IMR-90 (cell line): ENCODE measurements around the gene ARHGAP10. TPM values are rescaled to one million over a fixed set of nuclear protein-coding genes. Genes with fewer than 3 reads are reported as not detected.

Source experiments
- ATAC-seq: fragments of 200-7000 bp; cut with Tn5 transposase; 2 replicates; pipeline ENCODE4 v1.9.1; 2020; ENCODE audit warnings: low read depth, mild to moderate bottlenecking, moderate library complexity
- BruUV-seq: library from RNA; stranded (reverse); fragments of 400-500 nt; replicated peaks from 2 replicates; lab custom pipeline; 2021; lab: Mats Ljungman, UMichigan
- CTCF ChIA-PET: fragments of 300-600 bp; formaldehyde crosslinking; extraction: SDS; loops from one replicate; lab custom pipeline; 2021; ENCODE audit warnings: antibody characterized with exemption; lab: Yijun Ruan, JAX
- POLR2A ChIA-PET: fragments of 300-600 bp; sonication (Branson Sonifier 250); formaldehyde crosslinking; loops from one replicate; lab custom pipeline; 2022; ENCODE audit warnings: antibody characterized with exemption; ENCODE audit not compliant: unreplicated experiment; lab: Charles Lee
- DNase-seq: peaks from one replicate; pipeline ENCODE4 v3.0.0; 2013
- H2AFZ ChIP-seq: replicated peaks from 2 replicates; pipeline ENCODE3; 2013; ENCODE audit warnings: low read length, mild to moderate bottlenecking; ENCODE audit not compliant: poor library complexity
- H2AK5ac ChIP-seq: 2 replicates; pipeline ENCODE4 v1.6.1; 2013; ENCODE audit warnings: low read depth, low read length, inconsistent platforms
- H2AK9ac ChIP-seq: replicated peaks from 2 replicates; pipeline ENCODE3; 2013; ENCODE audit warnings: mild to moderate bottlenecking, low read depth, low read length, moderate library complexity; ENCODE audit not compliant: poor library complexity
- H2BK120ac ChIP-seq: 2 replicates; pipeline ENCODE4 v1.6.1; 2013; ENCODE audit warnings: low read depth, low read length, inconsistent platforms
- H2BK15ac ChIP-seq: 3 replicates; pipeline ENCODE4 v1.6.1; 2013; ENCODE audit warnings: low read depth, low read length, inconsistent platforms
- H2BK20ac ChIP-seq: 2 replicates; pipeline ENCODE4 v1.6.1; 2013; ENCODE audit warnings: low read depth, mild to moderate bottlenecking, inconsistent platforms, low read length, moderate library complexity
- H2BK5ac ChIP-seq: 2 replicates; pipeline ENCODE4 v1.6.1; 2013; ENCODE audit warnings: mild to moderate bottlenecking, low read depth, low read length, inconsistent platforms; ENCODE audit not compliant: poor library complexity, severe bottlenecking
- H3K14ac ChIP-seq: replicated peaks from 2 replicates; pipeline ENCODE4 v1.6.1; 2013; ENCODE audit warnings: low read depth, low read length, inconsistent platforms
- H3K18ac ChIP-seq: 2 replicates; pipeline ENCODE4 v1.6.1; 2013; ENCODE audit warnings: low read depth, low read length, control low read depth
- H3K23ac ChIP-seq: 2 replicates; pipeline ENCODE4 v1.6.1; 2013; ENCODE audit warnings: low read depth, low read length, inconsistent platforms
- H3K27ac ChIP-seq: 2 replicates; pipeline ENCODE4 v1.5.1; 2013; ENCODE audit warnings: mild to moderate bottlenecking, control low read depth, low read length; ENCODE audit not compliant: insufficient read depth
- H3K27me3 ChIP-seq: 2 replicates; pipeline ENCODE4 v1.6.1; 2013; ENCODE audit warnings: low read length; ENCODE audit not compliant: control insufficient read depth, insufficient read depth
- H3K36me3 ChIP-seq: 2 replicates; pipeline ENCODE4 v1.6.1; 2013; ENCODE audit warnings: low read length, mixed read lengths; ENCODE audit not compliant: control insufficient read depth, insufficient read depth
- H3K4ac ChIP-seq: 2 replicates; pipeline ENCODE4 v1.6.1; 2013; ENCODE audit warnings: low read depth, low read length, inconsistent platforms
- H3K4me1 ChIP-seq: 2 replicates; pipeline ENCODE4 v1.6.1; 2013; ENCODE audit warnings: low read length, mixed read lengths; ENCODE audit not compliant: control insufficient read depth, insufficient read depth
- H3K4me2 ChIP-seq: 2 replicates; pipeline ENCODE4 v1.6.1; 2013; ENCODE audit warnings: low read depth, mild to moderate bottlenecking, control low read depth, low read length, moderate library complexity
- H3K4me3 ChIP-seq: 2 replicates; pipeline ENCODE4 v1.5.1; 2013; ENCODE audit warnings: low read depth, mild to moderate bottlenecking, control low read depth, low read length, moderate library complexity; ENCODE audit not compliant: insufficient read depth
- H3K56ac ChIP-seq: 2 replicates; pipeline ENCODE4 v1.6.1; 2013; ENCODE audit warnings: low read length, inconsistent platforms; ENCODE audit not compliant: insufficient read depth; ENCODE audit errors: extremely low read depth
- H3K79me1 ChIP-seq, 2 experiments: 2 replicates each; pipeline ENCODE4 v1.6.1; 2013; ENCODE audit warnings: low read length in 2 of 2, inconsistent platforms in 1 of 2, low read depth in 1 of 2
- H3K9ac ChIP-seq: 2 replicates; pipeline ENCODE4 v1.6.1; 2013; ENCODE audit warnings: low read depth, low read length, control low read depth
- H3K9me1 ChIP-seq: 2 replicates; pipeline ENCODE4 v1.6.1; 2013; ENCODE audit warnings: low read length, inconsistent platforms; ENCODE audit not compliant: insufficient read depth
- H3K9me3 ChIP-seq: 2 replicates; pipeline ENCODE4 v1.6.1; 2013; ENCODE audit warnings: low read length; ENCODE audit not compliant: control insufficient read depth, insufficient read depth
- H4K20me1 ChIP-seq: 2 replicates; pipeline ENCODE4 v1.6.1; 2013; ENCODE audit warnings: low read length, inconsistent platforms; ENCODE audit not compliant: insufficient read depth
- H4K5ac ChIP-seq: 2 replicates; pipeline ENCODE4 v1.6.1; 2013; ENCODE audit warnings: mild to moderate bottlenecking, low read depth, low read length, control low read depth
- H4K8ac ChIP-seq, 2 experiments: 2 replicates each; pipeline ENCODE4 v1.6.1; 2013; ENCODE audit warnings: low read depth in 2 of 2, low read length in 2 of 2, control low read depth in 1 of 2, inconsistent platforms in 1 of 2
- H4K91ac ChIP-seq: 2 replicates; pipeline ENCODE4 v1.6.1; 2013; ENCODE audit warnings: low read depth, low read length, inconsistent platforms; ENCODE audit not compliant: insufficient read depth
- BHLHE40 ChIP-seq: fragments of 150-350 bp; IDR thresholded peaks from 2 replicates; pipeline ENCODE4 v1.6.1; 2016; ENCODE audit warnings: mild to moderate bottlenecking, low read depth, low read length
- CEBPB ChIP-seq: IDR thresholded peaks from 2 replicates; pipeline ENCODE4 v1.6.1; 2012; ENCODE audit warnings: low read depth, low read length, improper control_type of control experiment
- CHD1 ChIP-seq: IDR thresholded peaks from 2 replicates; pipeline ENCODE4 v1.6.1; 2012; ENCODE audit warnings: low read depth, low read length, improper control_type of control experiment
- ELK1 ChIP-seq: fragments of 150-350 bp; IDR thresholded peaks from 2 replicates; pipeline ENCODE4 v1.6.1; 2016; ENCODE audit warnings: low read depth, mild to moderate bottlenecking, low read length, moderate library complexity, borderline replicate concordance
- FOS ChIP-seq: fragments of 150-350 bp; IDR thresholded peaks from 2 replicates; pipeline ENCODE4 v1.6.1; 2016; ENCODE audit warnings: low read depth, low read length
- MAFK ChIP-seq: IDR thresholded peaks from 2 replicates; pipeline ENCODE4 v1.6.1; 2012; ENCODE audit warnings: low read depth, low read length, improper control_type of control experiment
- MAZ ChIP-seq: IDR thresholded peaks from 2 replicates; pipeline ENCODE4 v1.6.1; 2012; ENCODE audit warnings: low read depth, mild to moderate bottlenecking, low read length, improper control_type of control experiment, moderate library complexity, borderline replicate concordance
- MXI1 ChIP-seq: IDR thresholded peaks from 2 replicates; pipeline ENCODE4 v1.6.1; 2012; ENCODE audit warnings: low read depth, mild to moderate bottlenecking, low read length, moderate library complexity, borderline replicate concordance
- RAD21 ChIP-seq: IDR thresholded peaks from 2 replicates; pipeline ENCODE4 v1.6.1; 2012; ENCODE audit warnings: low read length, improper control_type of control experiment
- RCOR1 ChIP-seq: IDR thresholded peaks from 2 replicates; pipeline ENCODE4 v1.6.1; 2012; ENCODE audit warnings: mild to moderate bottlenecking, low read length, improper control_type of control experiment; ENCODE audit not compliant: insufficient replicate concordance
- RFX5 ChIP-seq: IDR thresholded peaks from 2 replicates; pipeline ENCODE4 v1.8.0; 2012; ENCODE audit warnings: low read depth, mild to moderate bottlenecking, low read length, moderate library complexity
- SMC3 ChIP-seq: fragments of 150-350 bp; IDR thresholded peaks from 2 replicates; pipeline ENCODE4 v1.6.1; 2016; ENCODE audit warnings: low read depth, mild to moderate bottlenecking, antibody characterized with exemption, low read length, moderate library complexity
- WGBS, 2 experiments: methylation state at CpG; one replicate each; pipeline versions ENCODE4 v1.1.5 to v1.1.7; 2013; ENCODE audit warnings: missing lambda C conversion rate in 2 of 2; ENCODE audit not compliant: insufficient read length in 1 of 2; ENCODE audit errors: extremely low coverage in 2 of 2; 5-methylcytosine and 5-hydroxymethylcytosine counted together
- dilution Hi-C: fragments of 300-500 bp; cut with HindIII; formaldehyde crosslinking; loops from one replicate; pipeline ENCODE4 v1.14.3; 2018; ENCODE audit warnings: low sequenced_read_pairs; ENCODE audit not compliant: unreplicated experiment
- in situ Hi-C: fragments of 300-500 bp; cut with MboI; formaldehyde crosslinking; loops from 3 replicates; pipeline ENCODE4 v1.14.3; 2019; ENCODE audit warnings: low sequenced_read_pairs, inconsistent platforms, mixed read lengths
- intact Hi-C: fragments of 100-400 bp; cut with micrococcal nuclease; formaldehyde crosslinking; loops from 2 replicates; pipeline ENCODE4 v1.10.0; 2022
- polyA plus RNA-seq, 3 experiments: library from polyadenylated mRNA; depleted of rRNA; stranded (reverse); fragments of >200 nt; gene quantifications; 2 replicates each; pipeline ENCODE4 v1.2.3, GENCODE V29; 2012; ENCODE audit warnings: low replicate concordance in 1 of 3
- total RNA-seq: library from RNA; depleted of rRNA; stranded (reverse); fragments of >200 nt; gene quantifications from 2 replicates; pipeline ENCODE4 v1.2.3, GENCODE V29; 2012

The ARHGAP10 gene
- total and polyA plus RNA-seq, 2 of the 4 experiments (the other 2 are of a cell fraction), result 27.1 to 29.4 TPM

GRCh38 chr4:147790412-147790811 is 58.5 kb downstream of the ARHGAP10 start:
- Histone ChIP-seq H3K27ac (no peak overlapping the region), H2AK9ac (no peak overlapping the region), H3K9ac (no peak overlapping the region), H3K23ac (no peak overlapping the region), H3K4me1 (peaks cover 23% of the 10 kb centered on the region), H2BK15ac (no peak overlapping the region), H2BK5ac (no peak overlapping the region), H3K56ac (no peak overlapping the region), H4K91ac (no peak overlapping the region), H2AFZ (no peak overlapping the region), H4K5ac (no peak overlapping the region), H2BK120ac (no peak overlapping the region), H3K14ac (no peak overlapping the region), H4K20me1 (peaks cover 44% of the 10 kb centered on the region), H3K27me3 (no peaks in the 10 kb centered on the region), H2BK20ac (no peak overlapping the region), H3K4me2 (no peak overlapping the region), H3K36me3 (no peaks in the 10 kb centered on the region), H4K8ac (no peak overlapping the region), H3K18ac (no peak overlapping the region), H3K79me1 (peaks cover 51 to 77% of the 10 kb centered on the region in 2 experiments), H3K4ac (no peak overlapping the region), H2AK5ac (no peak overlapping the region), H3K4me3 (no peak overlapping the region), H3K9me1 (peaks cover 21% of the 10 kb centered on the region), H3K9me3 (no peaks in the 10 kb centered on the region)
- POLR2A ChIA-PET, result no interaction called here
- WGBS, 2 experiments, result no CpG with 5 or more reads among the region's 2 CpGs
- CTCF ChIA-PET, result interaction anchor here (0.7 kb wide), 1 partner anchor 306 kb away, joined by 4 read pairs; no protein-coding TSS in a partner anchor
- TF ChIP-seq CHD1 (no peak), MAZ (no peak), BHLHE40 (no peak), FOS (no peak), MXI1 (no peak), ELK1 (no peak), RFX5 (no peak), RAD21 (no peak), CEBPB (no peak), RCOR1 (no peak), MAFK (no peak), SMC3 (no peak)
- dilution Hi-C loops (no loop called here), in situ Hi-C loops (no loop called here), intact Hi-C loops (no loop called here)
- no TSS peak for BruUV-seq
- ATAC-seq, result no peak
- DNase-seq, result no peak
